Colonic mucosa (tissue), 4 donors: ENCODE results near the gene S100A4. TPM values are rescaled to one million over a fixed set of nuclear protein-coding genes. Genes with fewer than 3 reads are reported as not detected.

Experiments
- DNase-seq: peaks from one replicate; pipeline ENCODE4 v3.0.0-alpha.2; 2020
- H3K27ac ChIP-seq: fragments of 200-600 bp; one replicate; pipeline ENCODE4 v1.8.0; 2021
- H3K27me3 ChIP-seq: fragments of 200-600 bp; one replicate; pipeline ENCODE4 v1.8.0; 2021
- H3K36me3 ChIP-seq: fragments of 200-600 bp; one replicate; pipeline ENCODE4 v1.8.0; 2021
- H3K4me1 ChIP-seq: fragments of 200-600 bp; one replicate; pipeline ENCODE4 v1.8.0; 2021; ENCODE audit warnings: mild to moderate bottlenecking
- H3K4me3 ChIP-seq: fragments of 200-600 bp; one replicate; pipeline ENCODE4 v1.8.0; 2021
- H3K9ac ChIP-seq, 2 donors: one replicate each; pipeline ENCODE4 v1.7.0; 2013; ENCODE audit warnings: control low read depth in 2 of 2, low read depth in 2 of 2, low read length in 2 of 2
- H3K9me3 ChIP-seq: fragments of 200-600 bp; one replicate; pipeline ENCODE4 v1.8.0; 2021
- CTCF ChIP-seq: fragments of 200-600 bp; IDR thresholded peaks from one replicate; pipeline ENCODE4 v1.8.0; 2022; ENCODE audit warnings: antibody characterized with exemption, mild to moderate bottlenecking
- intact Hi-C: fragments of 100-400 bp; cut with DNase I; formaldehyde crosslinking; loops from one replicate; pipeline ENCODE4 v1.14.1; 2022
- total RNA-seq, 2 donors: library from RNA; stranded (reverse); fragmentation: NEBNext Ultra II Directional in 1 of 2; extraction: Animal tissue kit (Norgen Biotek cat#: 25700) in 1 of 2; gene quantifications; one replicate each; pipeline ENCODE4 v1.2.1, GENCODE V29; 2021
- donor health status: healthy.
- donor health status: DM: no; HTN: no; CAD: no.
- donor health status: DM: no; HTN: no; CAD: no.

S100A4 gene
- total RNA-seq, 2 donors from 2014 or later: 41.8 to 83.8 TPM

- intact Hi-C loops: no loop called here
- no peaks in the 10 kb centered on the region for H3K9me3 ChIP-seq
- no peak for TF ChIP-seq CTCF
- peak overlapping the region in 1 of 2 donors; percentile 100 for H3K9ac ChIP-seq
- H3K4me1 ChIP-seq: peaks cover 17% of the 10 kb centered on the region
- DNase-seq: peak; percentile 29
- no peaks in the 10 kb centered on the region for H3K36me3 ChIP-seq
- peak overlapping the region; percentile 99 for H3K27ac ChIP-seq
- no peaks in the 10 kb centered on the region for H3K27me3 ChIP-seq
- no peak overlapping the region for H3K4me3 ChIP-seq
Measured at GRCh38 chr1:153537376-153537730, 8.3 kb downstream of the S100A4 start.

GRCh38 chr1:153536671-153537375, 8.8 kb downstream of the S100A4 start:
- intact Hi-C loops: no loop called here
- no peaks in the 10 kb centered on the region for H3K36me3 ChIP-seq
- peak overlapping the region; percentile 99 for H3K27ac ChIP-seq
- peaks cover 15% of the 10 kb centered on the region for H3K4me1 ChIP-seq
- H3K9ac ChIP-seq: peak overlapping the region; percentile 79 to 100
- H3K27me3 ChIP-seq: no peaks in the 10 kb centered on the region
- H3K9me3 ChIP-seq: no peaks in the 10 kb centered on the region
- peak; percentile 89 for DNase-seq
- TF ChIP-seq CTCF: no peak
- peak overlapping the region; percentile 76 for H3K4me3 ChIP-seq

GRCh38 chr1:153536012-153536670, 9.5 kb downstream of the S100A4 start:
- peak overlapping the region; percentile 76 for H3K4me3 ChIP-seq

GRCh38 chr1:153535242-153536011, 10.2 kb downstream of the S100A4 start, which contains the start of gene S100A6:
Gene S100A6, minus strand, starts transcription at chr1:153535991. Its CDS starts 652 bp downstream, at chr1:153535339.
- peak within 1 kb of the TSS; percentile 99 to 100 for H3K9ac ChIP-seq
- H3K27me3 ChIP-seq: no peaks in the 10 kb centered on the region
- H3K27ac ChIP-seq: peak within 1 kb of the TSS; percentile 99
- no peak for TF ChIP-seq CTCF
- intact Hi-C loops: no loop called here
- peak within 1 kb of the TSS; percentile 76 for H3K4me3 ChIP-seq
- H3K9me3 ChIP-seq: no peaks in the 10 kb centered on the region
- DNase-seq: peak; percentile 82
- H3K4me1 ChIP-seq: peaks cover 15% of the 10 kb centered on the region
- no peaks in the 10 kb centered on the region for H3K36me3 ChIP-seq

More at GRCh38 chr1:153536012-153536670, 9.5 kb downstream of the S100A4 start:
- Histone ChIP-seq H3K9ac (peak overlapping the region; percentile 99 to 100), H3K36me3 (no peaks in the 10 kb centered on the region), H3K4me1 (peaks cover 15% of the 10 kb centered on the region), H3K27ac (peak overlapping the region; percentile 99), H3K9me3 (no peaks in the 10 kb centered on the region), H3K27me3 (no peaks in the 10 kb centered on the region)
- DNase-seq: peak; percentile 95
- no peak for TF ChIP-seq CTCF
- intact Hi-C loops: no loop called here

GRCh38 chr1:153534925-153535241, 10.7 kb downstream of the S100A4 start:
- no peak for DNase-seq
- H3K27ac ChIP-seq: peak overlapping the region; percentile 99
- intact Hi-C loops: loop anchor here (1.0 kb wide), 1 partner anchor 33 kb away; no protein-coding TSS in a partner anchor
- no peaks in the 10 kb centered on the region for H3K9me3 ChIP-seq
- H3K27me3 ChIP-seq: no peaks in the 10 kb centered on the region
- no peaks in the 10 kb centered on the region for H3K36me3 ChIP-seq
- TF ChIP-seq CTCF: no peak
- H3K4me1 ChIP-seq: peaks cover 15% of the 10 kb centered on the region
- H3K9ac ChIP-seq: peak overlapping the region; percentile 99 to 100
- H3K4me3 ChIP-seq: peak overlapping the region; percentile 76
